H1 (cell line): ENCODE measurements around the gene CHFR. TPM values are rescaled to one million over a fixed set of nuclear protein-coding genes. Genes with fewer than 3 reads are reported as not detected.

Experiments used
- GTF2F1 ChIP-seq: IDR thresholded peaks from 2 replicates; pipeline ENCODE4 v1.6.1; 2012; ENCODE audit warnings: low read depth, low read length, improper control_type of control experiment, borderline replicate concordance
- polyA plus RNA-seq, 7 experiments: library from polyadenylated mRNA; depleted of rRNA in 3 of 7; stranded (reverse) in 5 of 7; unstranded in 2 of 7; fragments of >200 nt in 5 of 7; fragments of 200-250 nt in 2 of 7; gene quantifications; 1 replicate in 5 of 7; 2 replicates in 1 of 7; 4 replicates in 1 of 7; pipeline versions ENCODE4 v1.2.1 to v1.2.3, GENCODE V29; 2011 to 2013; ENCODE audit warnings: missing spikeins in 2 of 7, mixed read lengths in 2 of 7
- total RNA-seq: library from RNA; stranded (reverse); fragmentation: NEBNext Ultra II Directional; extraction: Animal tissue kit (Norgen Biotek cat#: 25700); gene quantifications from 2 replicates; pipeline ENCODE4 v1.2.1, GENCODE V29; 2021

CHFR gene
- total and polyA plus RNA-seq, 2 of the 8 experiments (the other 6 are each of a cell fraction or from before 2014, with no cell fraction given) = 31.4 to 44.6 TPM

GRCh38 chr12:132812631-132813305 lies 74.6 kb downstream of the CHFR start (continued):
- no peak for TF ChIP-seq GTF2F1
